ENCODE results near the gene SPON1. TPM values are rescaled to one million over a fixed set of nuclear protein-coding genes. Genes with fewer than 3 reads are reported as not detected.

Gene SPON1
- total and polyA plus RNA-seq, 2 of the 8 experiments (the other 6 are each of a cell fraction or from before 2014, with no cell fraction given), result 1.5 to 5.4 TPM

GRCh38 chr11:14228356-14228755 lies 265.8 kb downstream of the SPON1 start (continued):
- no peak for TF ChIP-seq RAD21 (IDR thresholded peaks at IDR 0.05 in 1 of 2, conservative IDR thresholded peaks at IDR 0.05 in 1 of 2; ENCODE audit: low read depth in 2 of 2, low read length in 2 of 2)
- no peak for TF ChIP-seq CBX8 (IDR thresholded peaks at IDR 0.05; ENCODE audit: borderline replicate concordance, low read depth, low read length)
